Measurements from ENCODE around the gene RILP. TPM values are rescaled to one million over a fixed set of nuclear protein-coding genes. Genes with fewer than 3 reads are reported as not detected.

The RILP gene
- total and polyA plus RNA-seq, 4 donors = 7.0 to 19.4 (median 14.2) TPM

GRCh38 chr17:1644493-1645206 lies 5.0 kb downstream of the RILP start:
- Histone ChIP-seq H3K4me3 (ENCODE audit: low read length in 2 of 2) (no peak overlapping the region), H3K27ac (ENCODE audit: low read depth in 1 of 2, low read length in 2 of 2) (no peak overlapping the region), H3K4me1 (ENCODE audit: control insufficient read depth in 1 of 2, insufficient read depth in 2 of 2, low read length in 2 of 2) (no peaks in the 10 kb centered on the region), H3K27me3 (ENCODE audit: control insufficient read depth in 1 of 2, insufficient read depth in 2 of 2, low read length in 1 of 2) (no peaks in the 10 kb centered on the region), H3K9me3 (ENCODE audit: control insufficient read depth, low read length) (no peaks in the 10 kb centered on the region), H3K36me3 (ENCODE audit: control insufficient read depth in 1 of 2, insufficient read depth in 2 of 2, low read length in 1 of 2) (no peaks in the 10 kb centered on the region)
- DNase-seq (peak in 1 of 2 donors; percentile 73), ATAC-seq (ENCODE audit: low FRiP score) (no peak)
- intact Hi-C loops (cut with DNase I) = no loop called here
- 88 to 90% methylated on average over 15 of the region's 15 CpGs for WGBS, 2 donors

GRCh38 chr17:1643999-1644492 lies 5.6 kb downstream of the RILP start:
- Histone ChIP-seq H3K27ac (ENCODE audit: low read depth in 1 of 2, low read length in 2 of 2) (no peak overlapping the region), H3K4me1 (ENCODE audit: control insufficient read depth in 1 of 2, insufficient read depth in 2 of 2, low read length in 2 of 2) (no peaks in the 10 kb centered on the region), H3K36me3 (ENCODE audit: control insufficient read depth in 1 of 2, insufficient read depth in 2 of 2, low read length in 1 of 2) (no peaks in the 10 kb centered on the region), H3K9me3 (ENCODE audit: control insufficient read depth, low read length) (no peaks in the 10 kb centered on the region), H3K27me3 (ENCODE audit: control insufficient read depth in 1 of 2, insufficient read depth in 2 of 2, low read length in 1 of 2) (no peaks in the 10 kb centered on the region), H3K4me3 (ENCODE audit: low read length in 2 of 2) (peak overlapping the region in 1 of 2 donors; percentile 4)
- WGBS, 2 donors = 32 to 34% methylated on average over 13 of the region's 13 CpGs
- intact Hi-C loops (cut with DNase I) = no loop called here
- DNase-seq (no peak), ATAC-seq (ENCODE audit: low FRiP score) (no peak)

- ATAC-seq (ENCODE audit: low FRiP score) = no peak
- Histone ChIP-seq H3K36me3 (ENCODE audit: control insufficient read depth in 1 of 2, insufficient read depth in 2 of 2, low read length in 1 of 2) (no peaks in the 10 kb centered on the region), H3K4me3 (ENCODE audit: low read length in 2 of 2) (peak overlapping the region in 1 of 2 donors; percentile 4), H3K27ac (ENCODE audit: low read depth in 1 of 2, low read length in 2 of 2) (no peak overlapping the region), H3K27me3 (ENCODE audit: control insufficient read depth in 1 of 2, insufficient read depth in 2 of 2, low read length in 1 of 2) (no peaks in the 10 kb centered on the region), H3K4me1 (ENCODE audit: control insufficient read depth in 1 of 2, insufficient read depth in 2 of 2, low read length in 2 of 2) (no peaks in the 10 kb centered on the region), H3K9me3 (ENCODE audit: control insufficient read depth, low read length) (no peaks in the 10 kb centered on the region)
- 1 to 2% methylated on average over 59 to 90 of the region's 90 CpGs for WGBS, 2 donors
- intact Hi-C loops (cut with DNase I) = no loop called here
- peak in 1 of 2 donors; percentile 82 for DNase-seq
These were observed 6.2 kb downstream of the RILP start for GRCh38 chr17:1643293-1643998.

GRCh38 chr17:1641065-1641403 lies 8.6 kb downstream of the RILP start:
- ATAC-seq (ENCODE audit: low FRiP score) = no peak
- intact Hi-C loops (cut with DNase I) = no loop called here
- no peak overlapping the region for H3K4me3 ChIP-seq (ENCODE audit: low read length in 2 of 2)
- no peaks in the 10 kb centered on the region for H3K27me3 ChIP-seq (ENCODE audit: control insufficient read depth in 1 of 2, insufficient read depth in 2 of 2, low read length in 1 of 2)
- no peaks in the 10 kb centered on the region for H3K36me3 ChIP-seq (ENCODE audit: control insufficient read depth in 1 of 2, insufficient read depth in 2 of 2, low read length in 1 of 2)
- no peak for DNase-seq
- H3K4me1 ChIP-seq (ENCODE audit: control insufficient read depth in 1 of 2, insufficient read depth in 2 of 2, low read length in 2 of 2) = no peaks in the 10 kb centered on the region
- H3K9me3 ChIP-seq (ENCODE audit: control insufficient read depth, low read length) = no peaks in the 10 kb centered on the region
- H3K27ac ChIP-seq (ENCODE audit: low read depth in 1 of 2, low read length in 2 of 2) = no peak overlapping the region
- WGBS, 2 donors = 82% methylated on average over 12 of the region's 12 CpGs

GRCh38 chr17:1640329-1641064 lies 9.2 kb downstream of the RILP start:
- Histone ChIP-seq H3K4me1 (ENCODE audit: control insufficient read depth in 1 of 2, insufficient read depth in 2 of 2, low read length in 2 of 2) (no peaks in the 10 kb centered on the region), H3K9me3 (ENCODE audit: control insufficient read depth, low read length) (no peaks in the 10 kb centered on the region), H3K27ac (ENCODE audit: low read depth in 1 of 2, low read length in 2 of 2) (no peak overlapping the region), H3K36me3 (ENCODE audit: control insufficient read depth in 1 of 2, insufficient read depth in 2 of 2, low read length in 1 of 2) (no peaks in the 10 kb centered on the region), H3K4me3 (ENCODE audit: low read length in 2 of 2) (no peak overlapping the region), H3K27me3 (ENCODE audit: control insufficient read depth in 1 of 2, insufficient read depth in 2 of 2, low read length in 1 of 2) (no peaks in the 10 kb centered on the region)
- no peak for ATAC-seq (ENCODE audit: low FRiP score)
- DNase-seq = no peak
- intact Hi-C loops (cut with DNase I) = no loop called here
- 57% methylated on average over 23 of the region's 23 CpGs for WGBS, 2 donors

GRCh38 chr17:1639549-1640180 lies 10.0 kb downstream of the RILP start:
- H3K27me3 ChIP-seq (ENCODE audit: control insufficient read depth in 1 of 2, insufficient read depth in 2 of 2, low read length in 1 of 2) = no peaks in the 10 kb centered on the region
- intact Hi-C loops (cut with DNase I) = no loop called here
- H3K4me3 ChIP-seq (ENCODE audit: low read length in 2 of 2) = no peak overlapping the region
- 77 to 83% methylated on average over 11 of the region's 11 CpGs for WGBS, 2 donors
- H3K36me3 ChIP-seq (ENCODE audit: control insufficient read depth in 1 of 2, insufficient read depth in 2 of 2, low read length in 1 of 2) = no peaks in the 10 kb centered on the region
- H3K9me3 ChIP-seq (ENCODE audit: control insufficient read depth, low read length) = no peaks in the 10 kb centered on the region
- no peak overlapping the region for H3K27ac ChIP-seq (ENCODE audit: low read depth in 1 of 2, low read length in 2 of 2)
- DNase-seq = no peak
- ATAC-seq (ENCODE audit: low FRiP score) = no peak
- H3K4me1 ChIP-seq (ENCODE audit: control insufficient read depth in 1 of 2, insufficient read depth in 2 of 2, low read length in 2 of 2) = no peaks in the 10 kb centered on the region

- Histone ChIP-seq H3K36me3 (ENCODE audit: control insufficient read depth in 1 of 2, insufficient read depth in 2 of 2, low read length in 1 of 2) (no peaks in the 10 kb centered on the region), H3K27me3 (ENCODE audit: control insufficient read depth in 1 of 2, insufficient read depth in 2 of 2, low read length in 1 of 2) (no peaks in the 10 kb centered on the region), H3K27ac (ENCODE audit: low read depth in 1 of 2, low read length in 2 of 2) (no peak overlapping the region), H3K9me3 (ENCODE audit: control insufficient read depth, low read length) (no peaks in the 10 kb centered on the region), H3K4me1 (ENCODE audit: control insufficient read depth in 1 of 2, insufficient read depth in 2 of 2, low read length in 2 of 2) (no peaks in the 10 kb centered on the region), H3K4me3 (ENCODE audit: low read length in 2 of 2) (no peak overlapping the region)
- ATAC-seq (ENCODE audit: low FRiP score) = no peak
- DNase-seq = no peak
- 83 to 84% methylated on average over 19 of the region's 19 CpGs for WGBS, 2 donors
- intact Hi-C loops (cut with DNase I) = no loop called here
These were observed 10.9 kb downstream of the RILP start for GRCh38 chr17:1638624-1639300.

GRCh38 chr17:1638171-1638590 lies 11.5 kb downstream of the RILP start:
- Histone ChIP-seq H3K27me3 (ENCODE audit: control insufficient read depth in 1 of 2, insufficient read depth in 2 of 2, low read length in 1 of 2) (no peaks in the 10 kb centered on the region), H3K9me3 (ENCODE audit: control insufficient read depth, low read length) (no peaks in the 10 kb centered on the region), H3K36me3 (ENCODE audit: control insufficient read depth in 1 of 2, insufficient read depth in 2 of 2, low read length in 1 of 2) (no peaks in the 10 kb centered on the region), H3K27ac (ENCODE audit: low read depth in 1 of 2, low read length in 2 of 2) (no peak overlapping the region), H3K4me1 (ENCODE audit: control insufficient read depth in 1 of 2, insufficient read depth in 2 of 2, low read length in 2 of 2) (no peaks in the 10 kb centered on the region), H3K4me3 (ENCODE audit: low read length in 2 of 2) (no peak overlapping the region)
- 82% methylated on average over 16 to 17 of the region's 17 CpGs for WGBS, 2 donors
- no peak for DNase-seq
- intact Hi-C loops (cut with DNase I) = no loop called here
- no peak for ATAC-seq (ENCODE audit: low FRiP score)

Data from aorta (tissue), 5 donors.